GM21515 (cell line): Measurements from ENCODE around the gene MCFD2.

Source experiments
- ATAC-seq: cut with Tn5 transposase; IDR thresholded peaks from one replicate; pipeline ENCODE4 v1.9.1; 2021; ENCODE audit not compliant: unreplicated experiment

MCFD2 gene

DNA sequence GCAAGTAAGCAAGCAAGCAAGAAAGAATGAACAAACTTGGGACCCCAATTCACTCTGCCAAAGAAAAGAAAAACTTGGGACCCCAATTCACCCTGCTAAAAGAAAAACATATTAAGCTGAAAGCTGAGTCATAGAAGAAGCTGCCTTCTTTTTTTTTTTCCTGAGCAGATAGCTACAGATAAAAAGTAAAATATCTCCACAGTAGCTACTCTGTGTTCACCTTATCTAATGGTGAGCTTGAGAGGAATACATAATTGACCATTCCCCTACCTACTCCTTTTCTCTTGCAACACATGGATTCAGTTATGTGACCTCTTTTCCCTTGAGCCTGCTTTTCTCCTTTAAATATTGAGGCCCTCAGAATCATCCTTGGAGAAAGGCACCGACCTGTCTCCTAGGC, 63.0 kb downstream of the MCFD2 start:
- no peak for ATAC-seq

DNA sequence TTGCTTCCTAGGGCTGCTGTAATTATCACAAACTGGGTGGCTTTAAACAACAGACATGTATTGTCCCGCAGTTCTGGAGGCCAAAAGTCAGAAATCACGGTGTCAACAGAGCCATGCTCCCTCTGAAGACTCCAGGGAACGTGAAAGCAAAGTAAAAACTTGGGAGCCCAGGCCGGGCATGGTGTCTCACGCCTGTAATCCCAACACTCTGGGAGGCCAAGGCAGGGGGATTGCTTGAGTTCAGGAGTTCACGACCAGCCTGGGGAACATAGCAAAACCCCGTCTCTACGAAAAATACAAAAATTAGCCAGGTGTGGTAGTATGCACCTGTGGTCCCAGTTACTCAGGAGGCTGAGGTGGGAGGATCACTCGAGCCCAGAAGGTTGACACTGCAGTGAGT, 63.5 kb downstream of the MCFD2 start:
- no peak for ATAC-seq
